ENCODE data around the gene ISM1.

ISM1 gene

GRCh38 chr20:13223736-13224520 is 2.9 kb downstream of the ISM1 start:
- peaks cover 2% of the 10 kb centered on the region for H3K4me1 ChIP-seq
- no peak overlapping the region for H3K4me3 ChIP-seq (ENCODE audit: low read depth, low read length)
- no peaks in the 10 kb centered on the region for H3K9me3 ChIP-seq (ENCODE audit: control insufficient read depth, low read length)
- TF ChIP-seq CTCF (IDR thresholded peaks at IDR 0.05), result no peak
- no peak overlapping the region for H3K9ac ChIP-seq
- H2AFZ ChIP-seq, result no peak overlapping the region
- H3K27ac ChIP-seq, result no peak overlapping the region
- no peaks in the 10 kb centered on the region for H3K79me2 ChIP-seq
- H3K4me2 ChIP-seq (ENCODE audit: low read length), result no peak overlapping the region
- no peaks in the 10 kb centered on the region for H3K27me3 ChIP-seq (ENCODE audit: control insufficient read depth, insufficient read depth, low read length)
- no peaks in the 10 kb centered on the region for H3K36me3 ChIP-seq (ENCODE audit: control insufficient read depth, insufficient read depth, low read length)

- H3K27ac ChIP-seq, result no peak overlapping the region
- H3K4me2 ChIP-seq (ENCODE audit: low read length), result no peak overlapping the region
- H3K4me3 ChIP-seq (ENCODE audit: low read depth, low read length), result no peak overlapping the region
- no peaks in the 10 kb centered on the region for H3K79me2 ChIP-seq
- H3K9ac ChIP-seq, result no peak overlapping the region
- no peaks in the 10 kb centered on the region for H3K27me3 ChIP-seq (ENCODE audit: control insufficient read depth, insufficient read depth, low read length)
- H3K9me3 ChIP-seq (ENCODE audit: control insufficient read depth, low read length), result no peaks in the 10 kb centered on the region
- TF ChIP-seq CTCF (IDR thresholded peaks at IDR 0.05), result no peak
- no peaks in the 10 kb centered on the region for H3K36me3 ChIP-seq (ENCODE audit: control insufficient read depth, insufficient read depth, low read length)
- no peak overlapping the region for H2AFZ ChIP-seq
- no peaks in the 10 kb centered on the region for H3K4me1 ChIP-seq
These were observed 5.3 kb downstream of the ISM1 start for GRCh38 chr20:13226367-13226766.

- Histone ChIP-seq H3K4me3 (ENCODE audit: low read depth, low read length) (no peak overlapping the region), H3K79me2 (no peaks in the 10 kb centered on the region), H3K9ac (no peak overlapping the region), H3K36me3 (ENCODE audit: control insufficient read depth, insufficient read depth, low read length) (no peaks in the 10 kb centered on the region), H3K4me2 (ENCODE audit: low read length) (no peak overlapping the region), H3K9me3 (ENCODE audit: control insufficient read depth, low read length) (no peaks in the 10 kb centered on the region), H3K27me3 (ENCODE audit: control insufficient read depth, insufficient read depth, low read length) (no peaks in the 10 kb centered on the region), H3K4me1 (no peaks in the 10 kb centered on the region), H2AFZ (no peak overlapping the region), H3K27ac (no peak overlapping the region)
- TF ChIP-seq CTCF (IDR thresholded peaks at IDR 0.05), result no peak
These were observed 7.7 kb downstream of the ISM1 start for GRCh38 chr20:13228771-13229170.

- no peaks in the 10 kb centered on the region for H3K79me2 ChIP-seq
- H3K27me3 ChIP-seq (ENCODE audit: control insufficient read depth, insufficient read depth, low read length), result no peaks in the 10 kb centered on the region
- TF ChIP-seq CTCF (IDR thresholded peaks at IDR 0.05), result no peak
- H3K9ac ChIP-seq, result no peak overlapping the region
- H3K9me3 ChIP-seq (ENCODE audit: control insufficient read depth, low read length), result no peaks in the 10 kb centered on the region
- H3K4me1 ChIP-seq, result no peaks in the 10 kb centered on the region
- H2AFZ ChIP-seq, result no peak overlapping the region
- H3K36me3 ChIP-seq (ENCODE audit: control insufficient read depth, insufficient read depth, low read length), result no peaks in the 10 kb centered on the region
- no peak overlapping the region for H3K4me2 ChIP-seq (ENCODE audit: low read length)
- no peak overlapping the region for H3K27ac ChIP-seq
- no peak overlapping the region for H3K4me3 ChIP-seq (ENCODE audit: low read depth, low read length)
These were observed 8.5 kb downstream of the ISM1 start for GRCh38 chr20:13229538-13229937.
